ENCODE measurements around the gene GBGT1.

GBGT1 gene

DNA sequence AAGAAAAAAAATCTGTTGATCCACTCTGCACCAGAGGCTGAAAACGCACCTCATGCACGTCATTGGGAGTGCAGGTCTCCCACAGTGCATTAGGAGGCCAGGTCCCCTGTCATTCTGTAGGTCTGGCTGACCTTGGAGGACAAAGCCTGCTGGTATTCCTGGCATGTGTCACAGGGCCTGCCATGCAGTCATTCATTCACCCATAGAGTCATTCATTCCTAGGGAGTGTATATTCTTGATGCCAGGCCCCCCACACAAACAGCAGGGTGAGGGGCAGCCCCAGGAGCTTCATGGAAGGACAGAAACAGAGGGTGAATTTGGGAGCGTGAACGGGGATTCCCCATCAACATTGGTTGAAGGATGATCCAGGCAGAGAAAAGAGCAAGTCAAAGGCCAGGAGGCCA is 2.2 kb downstream of the GBGT1 start:
- no peak for DNase-seq

DNA sequence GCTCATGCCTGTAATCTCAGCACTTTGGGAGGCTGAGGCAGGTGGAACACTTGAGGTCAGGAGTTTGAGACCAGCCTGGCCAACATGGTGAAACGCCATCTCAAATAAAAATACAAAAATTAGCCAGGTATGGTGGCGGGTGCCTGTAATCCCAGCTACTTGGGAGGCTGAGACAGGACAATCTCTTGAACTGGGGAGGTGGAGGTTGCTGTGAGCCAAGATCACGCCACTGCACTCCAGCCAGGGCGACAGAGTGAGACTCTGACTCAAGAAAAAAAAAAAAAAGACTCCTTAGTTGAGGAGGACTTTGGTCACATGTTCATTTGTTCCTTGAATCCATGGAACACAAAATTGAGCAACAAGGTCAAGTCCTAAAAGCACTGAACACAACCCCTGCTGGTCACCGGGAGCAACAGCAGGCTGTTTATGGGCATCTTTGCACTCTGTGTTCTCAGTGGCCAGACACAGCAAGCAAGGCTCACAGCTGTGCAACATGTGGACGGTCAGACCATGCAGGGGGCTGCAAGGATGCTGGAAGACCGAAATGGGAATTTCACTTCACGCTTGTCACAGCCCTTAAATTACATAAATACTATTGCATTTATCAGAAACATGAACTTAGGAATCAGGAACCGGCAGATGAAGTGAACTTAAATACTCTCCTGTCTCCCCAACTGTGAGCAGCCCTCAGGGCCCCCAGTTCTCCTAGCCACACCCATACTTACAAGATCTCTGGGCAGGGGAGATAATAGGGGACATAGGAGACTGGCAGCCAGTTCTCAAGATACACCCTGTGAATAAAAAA is 2.8 kb downstream of the GBGT1 start:
- peak; percentile 58 for DNase-seq

DNA sequence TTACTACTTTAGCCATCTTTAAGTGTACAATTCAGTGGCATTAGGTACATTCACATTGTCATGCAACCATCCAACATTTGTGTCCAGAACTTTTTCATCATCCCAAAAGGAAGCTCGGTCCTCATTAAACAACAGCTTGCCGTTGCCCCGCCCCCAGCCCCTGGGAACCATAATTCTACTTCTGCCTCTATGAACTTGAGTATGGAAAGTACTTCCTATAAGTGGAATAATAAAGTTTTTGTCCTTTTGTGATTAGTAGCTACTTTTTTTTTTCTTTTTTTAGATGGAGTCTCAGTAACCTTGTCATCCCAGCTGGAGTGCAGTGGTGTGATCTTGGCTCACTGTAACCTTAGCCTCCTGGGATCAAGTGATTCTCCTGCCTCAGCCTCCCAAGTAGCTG is 5.0 kb downstream of the GBGT1 start:
- no peak for DNase-seq

DNA sequence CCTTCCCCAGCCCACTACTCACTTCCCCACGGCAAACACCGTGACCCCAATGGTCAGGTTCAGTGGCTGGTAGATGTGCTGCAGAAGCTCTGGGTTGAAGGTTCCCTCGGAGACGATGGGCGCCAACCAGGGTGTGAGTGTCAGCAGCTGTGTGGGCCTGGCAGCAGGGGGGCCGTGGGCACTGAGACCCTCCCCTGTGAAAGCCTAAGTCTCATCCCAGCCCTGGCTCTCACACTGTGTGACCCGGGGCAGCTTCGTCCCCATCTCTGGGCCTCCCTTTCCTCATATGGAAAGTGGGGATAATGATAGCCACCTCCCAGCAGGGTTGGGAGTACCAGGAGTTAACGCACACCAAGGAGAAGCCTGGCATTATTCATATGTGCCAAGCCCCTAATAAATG is 8.6 kb downstream of the GBGT1 start:
- no peak for DNase-seq

DNA sequence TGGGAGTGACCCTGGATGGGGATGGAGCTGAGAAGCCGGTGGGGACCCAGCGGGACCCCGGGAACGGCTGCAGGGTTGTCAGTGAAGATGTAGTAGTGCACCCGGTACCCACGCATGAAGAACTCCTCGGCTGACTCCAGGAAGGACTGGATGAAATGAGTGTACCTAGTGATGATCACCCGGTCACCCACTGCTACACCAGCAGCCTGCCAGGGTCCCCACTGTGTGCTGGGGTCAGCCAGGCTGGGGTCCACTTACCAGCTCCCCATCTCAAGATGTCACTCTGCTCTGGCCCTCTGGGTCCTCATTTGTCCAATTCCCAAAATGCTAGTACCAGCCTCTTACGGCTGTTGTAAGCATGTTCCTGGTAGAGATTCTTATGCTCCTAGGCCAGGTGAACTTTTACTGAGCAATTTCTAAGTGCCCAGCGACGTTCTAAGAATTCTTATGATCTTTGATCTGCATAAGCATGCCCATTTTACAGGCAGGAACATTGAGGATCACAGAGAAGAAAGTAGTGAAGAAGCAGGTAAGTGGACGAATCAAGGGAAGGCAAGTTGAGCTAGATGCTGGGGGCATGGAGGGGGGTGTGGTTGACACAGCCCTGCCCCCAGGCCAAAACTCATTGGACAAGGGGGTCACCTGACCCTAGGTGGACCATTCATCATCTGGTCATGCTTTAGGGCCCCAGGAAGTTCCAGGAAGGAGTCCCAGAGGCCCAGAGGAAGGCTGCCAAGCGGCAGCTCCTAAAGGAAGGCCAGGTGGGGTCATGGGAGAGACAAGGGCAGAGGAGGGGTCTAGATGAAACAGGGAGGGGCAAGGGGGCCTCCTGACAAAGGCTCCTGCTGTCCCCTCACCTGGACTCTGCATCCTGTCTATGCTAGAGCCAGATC is 9.4 kb downstream of the GBGT1 start:
- no peak for DNase-seq

DNA sequence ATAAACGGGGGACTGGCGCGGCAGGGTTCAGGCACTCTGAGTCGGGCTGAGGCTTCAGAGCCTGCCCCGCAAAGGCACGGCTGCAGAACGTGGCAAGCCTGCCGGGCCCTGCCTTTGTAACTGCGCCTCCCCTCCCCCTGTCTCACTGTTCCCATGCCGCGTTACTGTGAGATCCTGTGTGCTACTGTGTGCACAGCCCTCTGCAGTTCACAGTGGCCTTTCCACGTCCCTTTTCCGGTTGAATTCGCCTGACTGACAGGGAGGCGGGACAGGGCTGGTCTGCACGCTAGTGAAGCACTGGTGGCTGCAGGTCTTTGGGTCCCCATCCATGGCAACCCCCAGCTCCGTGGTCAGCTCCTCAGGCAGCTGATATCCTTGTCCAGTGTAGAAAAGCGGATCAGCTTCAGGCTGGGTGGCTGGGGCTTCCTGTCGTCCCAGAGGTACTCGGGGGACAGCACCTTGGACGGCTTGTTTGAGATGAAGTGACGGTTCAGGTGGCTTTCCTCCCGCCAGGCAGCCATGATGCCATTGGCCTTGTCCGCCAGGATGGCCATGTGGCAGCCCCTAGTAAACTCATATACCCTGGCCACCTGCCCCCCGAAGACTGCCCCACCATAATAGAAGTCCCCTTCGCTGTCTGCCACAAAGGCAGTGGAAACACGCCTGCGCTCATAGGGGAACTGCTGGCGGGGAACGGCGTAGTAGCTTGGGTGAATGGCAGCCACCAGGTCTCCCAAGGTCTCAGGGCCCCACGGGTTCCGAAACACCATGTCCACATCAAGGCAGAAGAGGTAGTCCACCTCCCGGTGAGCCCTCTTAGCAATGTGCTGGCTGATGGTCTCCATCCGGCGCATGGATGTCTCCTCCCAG is 10.3 kb downstream of the GBGT1 start:
- no peak for DNase-seq

DNA sequence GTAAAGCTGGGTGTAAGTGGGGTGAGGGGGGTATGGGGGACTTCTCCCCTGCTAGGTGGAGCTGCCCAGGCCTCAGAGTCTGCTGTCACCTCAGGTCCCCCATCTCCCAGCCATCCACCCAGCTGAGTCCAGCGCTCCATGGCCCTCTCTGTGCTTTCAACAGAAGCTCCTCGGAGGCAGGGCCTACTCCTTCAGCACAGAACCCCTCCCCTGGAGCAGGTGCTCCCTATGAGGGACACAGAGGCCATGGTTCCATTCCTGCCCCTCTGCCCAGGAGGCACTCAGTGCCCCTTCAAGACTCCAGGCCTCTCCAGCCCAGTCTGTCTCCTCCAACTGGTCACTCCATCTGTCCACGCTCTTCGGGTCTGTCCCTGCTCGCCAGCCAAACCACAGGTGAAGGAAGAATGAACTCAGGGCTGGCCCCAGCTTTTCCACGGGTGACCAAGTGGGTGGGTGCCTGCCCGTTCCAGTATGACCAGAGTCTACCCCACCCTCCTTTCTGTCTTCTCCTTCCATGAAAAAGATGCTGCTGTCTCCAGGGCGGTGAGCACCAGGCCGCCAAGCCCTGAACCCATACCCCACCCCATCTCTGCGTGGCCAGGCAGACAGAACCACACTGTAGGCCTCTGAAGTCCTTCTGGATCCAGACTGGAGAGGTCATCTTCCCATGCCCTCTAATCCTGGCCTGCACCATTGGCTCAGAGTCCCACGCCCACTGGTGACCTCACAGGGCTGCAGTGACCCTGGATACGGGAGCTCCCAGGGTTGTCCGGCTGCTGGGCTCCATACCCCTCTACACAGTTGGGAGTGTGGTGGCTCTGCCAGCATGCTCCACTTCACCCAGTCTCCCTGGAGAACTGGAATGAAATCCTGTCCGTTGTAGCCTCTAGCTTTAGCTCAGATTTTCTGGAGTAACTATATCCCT is 11.9 kb downstream of the GBGT1 start:
- no peak for DNase-seq

DNA sequence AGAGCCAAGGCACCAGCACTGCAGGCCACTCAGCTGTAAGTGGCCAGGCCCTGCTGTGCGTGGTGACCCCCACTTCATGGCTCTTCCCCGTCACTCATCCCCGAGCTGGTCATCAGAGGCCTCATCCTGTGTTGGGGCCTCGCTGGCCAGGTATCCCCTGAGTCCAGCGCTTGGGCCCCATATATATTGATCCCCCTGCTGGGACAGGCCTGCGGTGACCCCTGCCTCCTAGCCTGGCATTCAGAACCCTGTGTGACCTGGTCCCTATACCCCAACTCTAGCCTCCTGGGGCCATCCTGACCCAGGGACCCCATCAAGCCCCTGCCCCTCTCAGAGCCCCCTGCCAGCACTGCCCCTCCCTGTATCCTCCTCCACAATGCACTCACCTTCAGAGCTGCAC is 12.7 kb downstream of the GBGT1 start:
- no peak for DNase-seq

DNA sequence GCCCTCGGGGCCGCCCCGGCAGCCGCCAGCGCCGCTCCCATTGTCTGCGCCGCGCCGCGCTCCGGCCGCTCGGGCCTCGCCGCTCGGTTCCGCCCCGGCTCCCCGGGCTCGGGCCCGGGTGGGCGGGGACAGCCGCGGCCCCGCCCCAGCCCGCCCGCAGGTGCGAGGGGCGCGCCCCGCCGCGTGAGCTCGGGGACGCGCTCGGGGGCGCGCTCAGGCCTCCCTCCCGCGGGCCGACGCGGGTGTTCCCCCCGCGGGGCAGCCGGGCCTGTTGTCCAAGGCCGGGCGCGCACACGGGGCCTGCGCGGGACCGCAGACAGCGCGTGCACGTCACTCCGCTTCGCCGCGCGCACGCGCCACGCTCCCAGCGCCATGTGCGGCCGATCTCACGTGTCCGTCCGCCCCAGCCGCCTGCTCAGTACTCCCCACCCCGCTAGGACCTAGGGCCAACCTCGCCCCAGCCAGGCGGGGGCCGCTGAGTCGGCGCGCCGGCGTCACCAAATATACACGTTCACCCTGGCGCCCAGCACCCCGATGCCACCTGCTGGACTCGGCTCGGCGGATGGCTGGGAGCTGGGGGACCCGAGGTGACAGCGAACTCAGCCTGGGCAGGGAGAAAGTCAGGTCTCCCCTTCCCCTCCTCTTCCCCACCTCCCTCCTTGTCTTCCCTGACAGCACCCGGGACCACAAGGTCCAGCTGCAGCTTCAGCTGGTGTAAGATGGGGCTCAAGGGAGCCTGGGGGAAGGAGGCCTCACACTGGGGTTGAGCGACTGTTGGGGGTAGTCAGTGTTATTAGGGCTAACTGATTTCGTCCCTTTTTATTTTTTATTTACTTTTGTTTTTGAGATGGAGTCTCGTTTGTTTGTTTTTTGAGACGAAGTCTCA is 14.3 kb downstream of the GBGT1 start:
- peak; percentile 88 for DNase-seq

DNA sequence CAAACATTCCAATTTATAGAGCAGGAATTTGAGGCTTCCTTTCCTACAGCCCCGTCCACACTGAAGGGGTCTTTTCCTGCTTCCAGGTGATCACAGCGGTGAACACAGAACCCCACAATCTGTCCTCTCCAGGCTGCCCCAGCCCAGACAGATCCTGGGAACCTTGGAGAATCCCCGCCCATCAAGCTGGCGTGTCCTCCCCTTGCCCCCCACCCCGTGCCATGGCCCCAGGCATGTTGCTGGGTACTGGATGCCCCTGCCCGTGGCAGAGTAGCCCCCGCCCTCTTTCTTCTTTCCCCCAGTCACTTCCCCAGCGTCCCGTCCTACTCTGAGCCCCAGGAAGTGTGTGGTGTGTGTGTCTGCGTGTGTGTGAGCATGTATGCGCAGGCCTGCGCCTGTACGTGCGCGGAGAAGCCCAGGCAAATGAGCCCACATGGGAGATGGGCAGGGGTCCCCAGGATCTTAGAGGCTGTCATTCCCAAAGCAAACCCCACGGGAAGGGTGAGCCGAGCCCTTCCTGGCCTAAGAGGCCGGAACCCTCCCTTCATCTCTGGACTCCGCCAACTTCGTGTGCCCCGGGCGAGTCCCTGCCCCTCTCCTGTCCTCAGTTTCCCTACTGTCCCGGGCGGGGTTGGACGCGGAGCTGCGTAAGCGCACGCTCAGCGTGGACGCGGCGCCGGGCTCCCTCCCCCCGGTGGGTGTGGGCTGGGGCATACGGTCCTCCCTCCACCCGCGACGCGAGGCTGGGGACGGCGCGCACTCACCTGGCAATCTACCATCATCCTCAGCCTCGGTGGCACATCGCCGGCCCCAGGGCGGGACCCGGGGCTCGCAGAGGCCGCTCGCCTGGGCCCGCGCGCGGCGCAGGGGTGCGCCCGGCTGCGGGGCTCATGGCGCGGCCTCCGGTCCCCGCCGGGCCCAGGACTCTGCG is 15.2 kb downstream of the GBGT1 start:
- DNase-seq, result peak; percentile 74

DNA sequence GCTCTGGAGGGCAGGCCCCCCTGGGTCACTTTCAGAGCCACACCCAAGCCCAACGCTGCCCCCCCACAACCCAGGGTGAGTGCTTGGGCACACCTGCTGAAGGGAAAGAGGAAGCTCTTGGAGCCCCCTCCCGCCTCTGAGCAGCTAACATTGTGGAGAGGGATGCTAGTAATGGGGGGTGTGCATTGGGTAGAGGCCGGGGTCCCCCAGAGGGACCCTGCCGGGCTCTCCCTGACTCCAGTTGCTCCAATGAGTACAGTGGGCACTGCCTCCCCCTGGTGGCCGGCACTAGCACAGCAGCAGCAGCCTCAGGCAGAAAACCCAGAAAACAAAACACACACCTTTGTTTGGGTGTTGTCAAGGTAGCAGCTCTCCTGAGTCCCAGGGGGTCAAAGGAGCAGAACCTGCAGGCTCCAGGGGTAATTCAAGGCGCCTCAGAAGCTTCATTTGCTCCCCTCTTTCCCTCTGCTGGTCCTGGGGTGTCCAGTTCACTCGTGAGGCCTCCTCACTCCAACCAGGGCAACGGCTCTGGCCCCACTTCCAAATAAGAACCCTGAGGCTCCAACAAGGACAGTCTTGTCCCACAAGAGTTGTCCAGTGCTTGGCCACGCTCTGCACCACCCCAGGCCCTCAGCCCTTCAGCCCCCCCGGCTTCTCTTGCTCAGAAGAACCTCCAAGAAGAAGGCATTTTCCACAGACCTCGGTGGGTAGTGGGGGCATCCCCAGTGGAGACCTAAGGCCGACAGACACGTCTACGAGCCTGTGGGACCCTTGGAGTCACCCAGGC is 16.1 kb downstream of the GBGT1 start:
- peak; percentile 90 for DNase-seq

DNA sequence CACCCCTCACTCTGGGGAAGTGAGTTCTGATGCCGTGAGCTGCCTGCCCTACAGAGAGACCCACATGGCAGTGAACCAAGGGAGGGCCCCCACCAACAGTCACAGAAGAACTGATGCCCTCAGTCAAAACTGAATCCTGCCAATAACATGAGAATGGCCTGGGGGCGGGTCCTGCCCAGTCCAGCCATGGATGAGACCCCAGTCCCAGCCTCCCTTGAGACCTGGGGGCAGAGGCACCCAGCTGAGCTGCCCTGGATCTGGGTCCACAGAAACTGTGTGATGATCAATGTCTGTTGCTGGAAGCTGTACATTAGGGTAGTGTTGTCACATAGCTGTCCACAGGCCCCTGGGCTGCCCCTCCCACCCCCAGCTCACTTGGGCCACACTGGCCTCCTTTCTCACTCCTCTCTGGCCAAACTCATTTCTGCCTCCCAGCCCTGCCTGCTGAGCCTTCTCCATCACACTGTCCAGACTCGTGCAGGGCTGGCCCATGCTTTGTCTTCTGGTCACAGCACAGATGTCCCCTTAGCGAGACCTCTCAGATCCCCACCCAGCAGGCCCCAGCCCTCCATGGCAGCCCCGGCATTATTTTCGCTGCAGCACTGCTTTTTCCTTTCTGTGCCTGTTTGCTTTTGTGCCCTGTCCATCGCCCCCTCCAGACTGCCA is 16.8 kb downstream of the GBGT1 start:
- no peak for DNase-seq

DNA sequence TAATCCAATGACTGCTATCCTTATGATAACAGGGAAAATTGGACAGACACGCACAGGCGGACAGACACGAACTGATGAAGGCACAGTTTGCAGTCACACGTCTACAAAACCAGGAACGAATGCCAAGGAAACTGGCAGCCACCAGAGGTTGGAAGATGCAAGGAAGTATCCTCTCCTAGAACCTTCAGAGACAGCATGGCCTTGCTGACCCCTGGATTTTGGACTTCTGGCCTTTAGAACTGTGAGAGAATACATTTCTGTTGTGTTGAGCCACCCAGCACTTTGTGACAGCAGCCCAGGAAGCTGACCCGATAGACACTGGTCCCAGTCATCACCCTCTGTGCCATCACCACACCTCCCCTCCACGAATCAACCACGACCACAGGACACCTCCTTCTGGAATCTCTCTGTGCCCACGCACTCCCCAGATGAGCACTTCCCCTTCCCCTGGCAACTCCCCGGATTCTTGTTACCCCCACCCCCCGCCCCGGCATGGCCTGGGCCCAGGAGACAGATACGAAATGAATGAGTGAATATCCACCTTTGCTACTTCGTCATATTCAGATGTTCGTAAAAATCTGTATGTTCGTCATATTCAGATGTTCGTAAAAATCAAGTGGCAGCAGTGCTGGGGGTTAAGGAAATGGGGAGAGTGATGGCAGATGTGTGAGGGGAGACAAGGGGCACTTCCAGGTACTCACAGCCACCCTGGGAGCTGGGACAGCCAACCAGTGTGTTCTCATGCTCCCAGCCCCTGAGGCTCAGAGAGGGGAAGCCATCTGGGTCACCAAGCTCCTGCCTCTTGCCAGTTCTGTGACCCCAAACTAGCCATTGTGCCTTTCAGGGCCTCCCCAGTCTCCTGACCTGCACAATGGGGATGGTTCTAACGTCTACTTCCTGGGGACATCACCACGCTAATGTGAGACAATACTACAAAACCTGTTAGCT is 18.5 kb downstream of the GBGT1 start:
- DNase-seq, result no peak

DNA sequence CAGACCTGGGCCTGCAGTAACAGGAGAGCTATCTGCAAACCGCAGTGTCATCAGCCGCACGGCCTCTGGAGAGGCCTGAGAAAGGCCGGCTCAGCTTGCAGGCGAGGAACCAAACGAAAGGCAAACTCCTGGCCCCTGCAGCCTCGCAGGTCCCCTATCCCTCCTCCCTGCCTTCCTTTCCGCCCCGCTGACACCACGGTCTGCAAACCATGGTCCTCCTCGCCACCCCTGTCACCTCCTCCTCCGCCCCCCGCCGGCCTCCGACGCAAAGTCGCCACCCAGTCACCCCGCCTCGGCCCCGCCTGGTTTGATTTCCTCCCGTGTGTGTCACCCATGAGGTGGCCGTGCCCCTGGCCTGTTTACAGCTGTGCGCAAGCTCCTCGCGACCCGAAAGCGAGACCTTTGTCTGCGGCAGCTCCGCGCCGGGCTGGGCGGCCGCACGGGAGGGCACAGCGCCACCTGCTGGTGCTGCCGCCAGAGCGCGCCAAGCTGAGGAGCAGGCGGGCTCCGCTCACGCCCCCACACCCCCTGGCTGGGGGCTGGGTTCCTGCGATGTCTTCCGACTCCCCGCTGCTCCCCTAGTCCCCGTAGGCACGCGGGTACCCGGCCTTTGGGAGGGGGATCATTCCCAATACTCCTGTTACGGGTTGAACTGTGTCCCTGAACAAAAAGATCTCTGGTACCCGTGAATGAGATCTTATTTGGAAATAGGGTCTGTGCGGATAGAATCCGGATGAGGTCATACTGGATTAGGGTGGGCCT is 19.4 kb downstream of the GBGT1 start:
- peak; percentile 94 for DNase-seq

DNA sequence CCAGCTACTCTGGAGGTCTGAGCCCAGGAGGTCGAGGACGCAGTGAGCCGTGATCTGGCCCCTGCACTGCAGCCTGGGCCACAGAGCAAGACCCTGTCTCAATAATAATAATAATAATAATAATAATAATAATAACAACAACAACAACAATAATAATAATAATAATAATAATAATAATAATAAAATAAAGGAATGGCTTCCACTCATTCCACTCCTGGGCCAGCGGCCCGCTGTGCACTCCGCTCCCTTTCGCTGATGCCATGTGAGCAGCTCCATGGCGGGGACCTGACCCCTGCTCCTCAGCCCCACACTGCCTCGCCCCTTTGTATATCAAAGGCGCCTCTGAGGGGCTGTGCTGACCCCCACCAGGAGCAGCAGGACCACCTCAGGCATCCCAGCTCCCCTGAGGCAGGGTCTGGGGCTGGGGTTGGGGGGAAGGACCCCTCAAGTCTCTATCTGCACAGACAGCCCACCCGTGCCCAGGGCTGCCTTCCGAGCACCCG is 20.0 kb downstream of the GBGT1 start:
- no peak for DNase-seq

Measured in activated CD4-positive, alpha-beta T cell treated with anti-CD3 and anti-CD28 coated beads for 48 hours (primary cell).